HuH-7.5 (cell line): ENCODE results near the gene PYM1.
"Not testable (repeated sequence)": the region's sequence is repeated elsewhere in the genome, so short reads cannot be mapped to it uniquely, and the experiment has no call there.

Source experiments
- DNase-seq: peaks from one replicate; pipeline ENCODE4 v3.0.0; 2011; ENCODE audit warnings: low spot score

Gene PYM1

GRCh38 chr12:55908726-55909512, 18.8 kb downstream of the PYM1 start:
- no peak for DNase-seq

- DNase-seq, result no peak
Observed at GRCh38 chr12:55906056-55906455, 21.6 kb downstream of the PYM1 start.

- DNase-seq, result no peak
Observed at GRCh38 chr12:55901881-55902490, 25.7 kb downstream of the PYM1 start.

GRCh38 chr12:55899082-55899481, 28.6 kb downstream of the PYM1 start:
- DNase-seq, result no peak

GRCh38 chr12:55893723-55894122, 34.0 kb downstream of the PYM1 start:
- no peak for DNase-seq

- no peak for DNase-seq
Observed at GRCh38 chr12:55891310-55891709, 36.4 kb downstream of the PYM1 start.

- no peak for DNase-seq
Observed at GRCh38 chr12:55885113-55885512, 42.6 kb downstream of the PYM1 start.

- no peak for DNase-seq
Observed at GRCh38 chr12:55877824-55878223, 49.9 kb downstream of the PYM1 start.

- DNase-seq, result no peak
Observed at GRCh38 chr12:55875704-55876467, 51.8 kb downstream of the PYM1 start.

- no peak for DNase-seq
Observed at GRCh38 chr12:55874443-55874842, 53.3 kb downstream of the PYM1 start.

GRCh38 chr12:55866454-55867004, 61.2 kb downstream of the PYM1 start:
- DNase-seq, result not testable (repeated sequence)

- no peak for DNase-seq
Observed at GRCh38 chr12:55865327-55865726, 62.4 kb downstream of the PYM1 start.

- DNase-seq, result not testable (repeated sequence)
Observed at GRCh38 chr12:55862931-55863330, 64.8 kb downstream of the PYM1 start.

- no peak for DNase-seq
Observed at GRCh38 chr12:55862286-55862685, 65.4 kb downstream of the PYM1 start.

- no peak for DNase-seq
Observed at GRCh38 chr12:55861871-55862270, 65.8 kb downstream of the PYM1 start.

GRCh38 chr12:55861396-55861795, 66.3 kb downstream of the PYM1 start:
- DNase-seq, result no peak

- no peak for DNase-seq
Observed at GRCh38 chr12:55852740-55853139, 75.0 kb downstream of the PYM1 start.
